ENCODE measurements around the gene ACSS1. TPM values are rescaled to one million over a fixed set of nuclear protein-coding genes. Genes with fewer than 3 reads are reported as not detected.
A peak's percentile ranks its signal among the peaks of the same experiment; 100 is the strongest.

The ACSS1 gene
- total RNA-seq, 4 donors from 2014 or later = 38.5 to 55.5 (median 42.2) TPM

GRCh38 chr20:25061821-25062530, 4.0 kb upstream of the ACSS1 start:
- 89 to 91% methylated on average over 15 of the region's 15 CpGs for WGBS, 2 donors
- Histone ChIP-seq H3K27me3 (no peaks in the 10 kb centered on the region), H3K4me1 (peaks cover 0 to 24% (median 7%) of the 10 kb centered on the region in 4 donors), H3K9me3 (no peaks in the 10 kb centered on the region), H3K4me3 (no peak overlapping the region), H3K27ac (no peak overlapping the region), H3K36me3 (no peaks in the 10 kb centered on the region)
- DNase-seq (ENCODE audit: low spot score in 2 of 2) = no peak
- TF ChIP-seq EP300 (IDR thresholded peaks at IDR 0.05) = no peak

GRCh38 chr20:25061103-25061799, 3.3 kb upstream of the ACSS1 start:
- H3K27me3 ChIP-seq = no peaks in the 10 kb centered on the region
- TF ChIP-seq CTCF (IDR thresholded peaks at IDR 0.05) (no peak), POLR2A (IDR thresholded peaks at IDR 0.05) (no peak), EP300 (IDR thresholded peaks at IDR 0.05) (no peak)
- no peak overlapping the region for H3K4me3 ChIP-seq
- WGBS, 2 donors = 83 to 90% methylated on average over 7 of the region's 7 CpGs
- peaks cover 0 to 30% (median 13%) of the 10 kb centered on the region in 4 donors for H3K4me1 ChIP-seq
- H3K9me3 ChIP-seq = no peaks in the 10 kb centered on the region
- DNase-seq (ENCODE audit: low spot score in 2 of 2) = no peak
- H3K36me3 ChIP-seq = no peaks in the 10 kb centered on the region
- H3K27ac ChIP-seq = no peak overlapping the region

GRCh38 chr20:25059866-25060465, 2.0 kb upstream of the ACSS1 start:
- DNase-seq (ENCODE audit: low spot score in 2 of 2) = no peak
- Histone ChIP-seq H3K27ac (peak overlapping the region in 2 of 4 donors; percentile 95 to 96), H3K9me3 (no peaks in the 10 kb centered on the region), H3K4me1 (peaks cover 0 to 32% (median 26%) of the 10 kb centered on the region in 4 donors), H3K4me3 (no peak overlapping the region), H3K27me3 (no peaks in the 10 kb centered on the region), H3K36me3 (no peaks in the 10 kb centered on the region)
- TF ChIP-seq POLR2A (IDR thresholded peaks at IDR 0.05) = no peak
- no peak for TF ChIP-seq EP300 (IDR thresholded peaks at IDR 0.05)
- no peak for TF ChIP-seq CTCF (IDR thresholded peaks at IDR 0.05)
- WGBS, 2 donors = 92 to 94% methylated on average over 8 of the region's 8 CpGs

- Histone ChIP-seq H3K36me3 (no peaks in the 10 kb centered on the region), H3K9me3 (no peaks in the 10 kb centered on the region), H3K27ac (peak overlapping the region; percentile 85 to 96 (median 94)), H3K4me3 (peak overlapping the region; percentile 58 to 89 (median 80)), H3K4me1 (peaks cover 0 to 40% (median 34%) of the 10 kb centered on the region in 4 donors), H3K27me3 (no peaks in the 10 kb centered on the region)
- WGBS, 2 donors = 26 to 29% methylated on average over 18 to 20 of the region's 20 CpGs
- TF ChIP-seq POLR2A (IDR thresholded peaks at IDR 0.05) (no peak), EP300 (IDR thresholded peaks at IDR 0.05) (no peak), CTCF (IDR thresholded peaks at IDR 0.05) (no peak)
- DNase-seq (ENCODE audit: low spot score in 2 of 2) = no peak
Measured at GRCh38 chr20:25058847-25059810, 1.2 kb upstream of the ACSS1 start.

All from tibial nerve (tissue), 4 donors.